GM12872 (cell line): ENCODE data around the gene VWA2.
A peak's percentile ranks its signal among the peaks of the same experiment; 100 is the strongest.

ENCODE experiments used
- CTCF ChIP-seq: IDR thresholded peaks from 3 replicates; pipeline ENCODE4 v1.5.1; 2011; ENCODE audit warnings: low read depth, mild to moderate bottlenecking, low read length, moderate library complexity; ENCODE audit not compliant: insufficient read depth

VWA2 gene

GRCh38 chr10:114304571-114305421 lies 65.7 kb downstream of the VWA2 start:
- peak; percentile 73 for TF ChIP-seq CTCF

- no peak for TF ChIP-seq CTCF
Measured at GRCh38 chr10:114305521-114305925, 66.5 kb downstream of the VWA2 start.

GRCh38 chr10:114306116-114306973 lies 67.3 kb downstream of the VWA2 start:
- TF ChIP-seq CTCF = no peak

GRCh38 chr10:114307731-114308130 lies 68.7 kb downstream of the VWA2 start:
- no peak for TF ChIP-seq CTCF

- TF ChIP-seq CTCF = no peak
Measured at GRCh38 chr10:114308531-114309363, 69.7 kb downstream of the VWA2 start.

GRCh38 chr10:114309364-114309651 lies 70.3 kb downstream of the VWA2 start:
- TF ChIP-seq CTCF = no peak

GRCh38 chr10:114310346-114310745 lies 71.3 kb downstream of the VWA2 start:
- no peak for TF ChIP-seq CTCF
